K562 (cell line): ENCODE data around the gene ZNF646. TPM values are rescaled to one million over a fixed set of nuclear protein-coding genes. Genes with fewer than 3 reads are reported as not detected.

ENCODE experiments used
- ATAC-seq: fragments of 200-7000 bp; cut with Tn5 transposase; 3 replicates; pipeline ENCODE4 v1.9.1; 2020; ENCODE audit warnings: moderate library complexity
- BruUV-seq: library from RNA; stranded (reverse); fragments of 400-500 nt; replicated peaks from 2 replicates; lab custom pipeline; 2021; lab: Mats Ljungman, UMichigan
- CTCF ChIA-PET: fragments of 300-600 bp; formaldehyde crosslinking; extraction: SDS; loops from one replicate; lab custom pipeline; 2021; ENCODE audit warnings: low intra/inter-chr PET ratio; lab: Yijun Ruan, JAX
- POLR2A ChIA-PET: fragments of 300-600, 350-650 bp; sonication (Branson Sonifier 250); formaldehyde crosslinking; extraction: SDS; loops from one replicate; lab custom pipeline; 2021; ENCODE audit warnings: antibody characterized with exemption, inconsistent platforms; lab: Yijun Ruan, JAX
- DNase-seq, 4 experiments: peaks; one replicate each; pipeline versions ENCODE4 v3.0.0 to v3.0.0-alpha.2; 2011 to 2018; ENCODE audit warnings: low spot score in 3 of 4, mixed read lengths in 3 of 4; ENCODE audit errors: extremely low read depth in 1 of 4
- FAIRE-seq: peaks from 2 replicates; lab custom pipeline; 2011; peaks lifted over from hg19 to GRCh38; lab: Jason Lieb, UNC
- H2AFZ ChIP-seq: 2 replicates; pipeline ENCODE4 v1.6.0; 2011; ENCODE audit warnings: low read depth, low read length, control low read depth, inconsistent platforms
- H3K27ac ChIP-seq: fragments of 200-600 bp; 3 replicates; pipeline ENCODE4 v1.8.0; 2011; ENCODE audit warnings: low read depth, mild to moderate bottlenecking, control low read depth, inconsistent platforms, low read length, moderate library complexity, mixed read lengths; ENCODE audit errors: extremely low read depth
- H3K27me3 ChIP-seq, 2 experiments: fragments of 300-600 bp in 1 of 2; 2 replicates in 1 of 2; 3 replicates in 1 of 2; pipeline versions ENCODE4 v1.6.0 to v1.8.0; 2011; ENCODE audit warnings: inconsistent platforms in 2 of 2, low read length in 2 of 2, mild to moderate bottlenecking in 1 of 2, mixed read lengths in 1 of 2, moderate library complexity in 1 of 2; ENCODE audit not compliant: control insufficient read depth in 2 of 2, insufficient read depth in 2 of 2
- H3K36me3 ChIP-seq: fragments of 300-600 bp; 3 replicates; pipeline ENCODE4 v1.8.0; 2011; ENCODE audit warnings: mild to moderate bottlenecking, low read length, inconsistent platforms; ENCODE audit not compliant: control insufficient read depth, insufficient read depth
- H3K4me1 ChIP-seq, 2 experiments: fragments of 200-600 bp in 1 of 2; replicated peaks in 1 of 2; 2 replicates in 1 of 2; 3 replicates in 1 of 2; pipeline versions ENCODE4 v1.5.1 to v1.8.0; 2011; ENCODE audit warnings: inconsistent platforms in 2 of 2, low read length in 2 of 2, mild to moderate bottlenecking in 1 of 2, mixed read lengths in 1 of 2, moderate library complexity in 1 of 2; ENCODE audit not compliant: control insufficient read depth in 2 of 2, insufficient read depth in 2 of 2
- H3K4me2 ChIP-seq: 2 replicates; pipeline ENCODE4 v1.6.1; 2011; ENCODE audit warnings: low read length, control low read depth, inconsistent platforms, mixed read lengths; ENCODE audit not compliant: insufficient read depth
- H3K4me3 ChIP-seq: fragments of 200-600 bp; sonication (generic), shearing (Covaris generic); 2 replicates; pipeline ENCODE4 v1.5.1; 2016; ENCODE audit warnings: control low read depth, inconsistent platforms
- H3K79me2 ChIP-seq: fragments of 200-600 bp; 3 replicates; pipeline ENCODE4 v1.8.0; 2011; ENCODE audit warnings: low read length, inconsistent platforms; ENCODE audit not compliant: control insufficient read depth, insufficient read depth
- H3K9ac ChIP-seq, 2 experiments: 2 replicates each; pipeline versions ENCODE4 v1.6.0 to v1.6.1; 2011; ENCODE audit warnings: low read depth in 2 of 2, low read length in 2 of 2, control low read depth in 1 of 2, inconsistent platforms in 1 of 2, mild to moderate bottlenecking in 1 of 2, mixed read lengths in 1 of 2; ENCODE audit not compliant: insufficient read depth in 1 of 2
- H3K9me1 ChIP-seq: one replicate; pipeline ENCODE4 v1.6.0; 2011; ENCODE audit warnings: inconsistent platforms, mild to moderate bottlenecking, low read length, moderate library complexity; ENCODE audit not compliant: control insufficient read depth, insufficient read depth
- H3K9me3 ChIP-seq: replicated peaks from 2 replicates; pipeline ENCODE4 v1.5.1; 2011; ENCODE audit warnings: low read depth, low read length, inconsistent platforms; ENCODE audit not compliant: control insufficient read depth, insufficient read depth
- H4K20me1 ChIP-seq: replicated peaks from 2 replicates; pipeline ENCODE4 v1.6.1; 2011; ENCODE audit warnings: low read length, inconsistent platforms, mixed read lengths; ENCODE audit not compliant: control insufficient read depth, insufficient read depth
- GABPB2 ChIP-seq: fragments of 250-450 bp; sonication (Bioruptor Pico); conservative IDR thresholded peaks from 2 replicates; pipeline ENCODE4 v1.5.1; 2021; ENCODE audit warnings: mild to moderate bottlenecking
- HNRNPL ChIP-seq: fragments of 200-400 bp; formaldehyde crosslinking; IDR thresholded peaks from 2 replicates; pipeline ENCODE4 v1.6.1; 2017; ENCODE audit warnings: low read depth, mild to moderate bottlenecking, low read length
- JUN ChIP-seq, 2 experiments: sonication (generic) in 1 of 2; formaldehyde crosslinking in 1 of 2; IDR thresholded peaks; 2 replicates each; pipeline versions ENCODE4 v1.6.1 to v1.8.0; 2012 to 2022; ENCODE audit warnings: borderline replicate concordance in 2 of 2, mild to moderate bottlenecking in 2 of 2, improper control_type of control experiment in 1 of 2, low read depth in 1 of 2, low read length in 1 of 2, missing genetic modification reagents in 1 of 2
- KHSRP ChIP-seq: fragments of 450-650 bp; IDR thresholded peaks from 2 replicates; pipeline ENCODE4 v1.6.1; 2017
- KLF13 ChIP-seq: fragments of 450-650 bp; IDR thresholded peaks from 2 replicates; pipeline ENCODE4 v1.6.1; 2016; ENCODE audit warnings: missing genetic modification characterization, low read depth, mild to moderate bottlenecking, missing compliant biosample characterization, moderate library complexity, borderline replicate concordance
- MTA2 ChIP-seq: fragments of 450-650 bp; IDR thresholded peaks from 2 replicates; pipeline ENCODE4 v1.6.1; 2016; ENCODE audit warnings: low read depth
- RBM25 ChIP-seq: fragments of 200-400 bp; formaldehyde crosslinking; IDR thresholded peaks from 2 replicates; pipeline ENCODE4 v1.6.1; 2018; ENCODE audit warnings: low read length, low read depth, moderate library complexity; ENCODE audit not compliant: severe bottlenecking
- RBM39 ChIP-seq: fragments of 200-400 bp; formaldehyde crosslinking; optimal IDR thresholded peaks from 2 replicates; pipeline ENCODE3; 2018; ENCODE audit warnings: low read depth, low read length
- SP1 ChIP-seq: sonication (generic); formaldehyde crosslinking; IDR thresholded peaks from 2 replicates; pipeline ENCODE4 v1.8.1; 2022; ENCODE audit warnings: mild to moderate bottlenecking, missing genetic modification reagents
- SP2 ChIP-seq: IDR thresholded peaks from 2 replicates; pipeline ENCODE4 v1.6.1; 2011; ENCODE audit warnings: mild to moderate bottlenecking, low read depth, low read length, moderate library complexity; ENCODE audit not compliant: poor library complexity, severe bottlenecking; ENCODE audit errors: extremely low read depth
- STAT5B ChIP-seq: fragments of 250-450 bp; sonication (Bioruptor Pico); IDR thresholded peaks from 2 replicates; pipeline ENCODE4 v1.8.0; 2021; ENCODE audit warnings: mild to moderate bottlenecking, inconsistent platforms
- ZNF121 ChIP-seq: sonication (generic); formaldehyde crosslinking; conservative IDR thresholded peaks from 2 replicates; pipeline ENCODE4 v1.8.0; 2022; ENCODE audit warnings: missing genetic modification reagents
- ZNF395 ChIP-seq: fragments of 200-800 bp; sonication (Bioruptor generic); IDR thresholded peaks from 2 replicates; pipeline ENCODE4 v1.6.1; 2017; ENCODE audit warnings: missing genetic modification characterization, missing compliant biosample characterization
- WGBS: fragments of 100-300 bp; shearing (Covaris generic); methylation state at CpG from one replicate; pipeline ENCODE4 v1.1.6; 2016; ENCODE audit warnings: low coverage, mixed read lengths; ENCODE audit not compliant: insufficient coverage; ENCODE audit errors: missing lambda C conversion rate; 5-methylcytosine and 5-hydroxymethylcytosine counted together
- in situ Hi-C: fragments of 300-500 bp; cut with MboI; formaldehyde crosslinking; loops from 4 replicates; pipeline ENCODE4 v1.15.0; 2018; ENCODE audit warnings: inconsistent platforms, mixed read lengths
- intact Hi-C: fragments of 100-400 bp; cut with micrococcal nuclease; formaldehyde crosslinking; loops from 2 replicates; pipeline ENCODE4 v1.14.2; 2022
- polyA plus RNA-seq, 8 experiments: library from polyadenylated mRNA; depleted of rRNA in 4 of 8; stranded (reverse) in 5 of 8; unstranded in 3 of 8; fragments of >200 nt; fragmentation: Nextera tagmentation in 2 of 8; fragmentation: Illumina TruSeq in 1 of 8; extraction: Ambion mirVana in 2 of 8; extraction: Trizol in 1 of 8; gene quantifications; 2 replicates each; pipeline versions ENCODE4 v1.2.1 to v1.2.3, GENCODE V29; 2011 to 2014; ENCODE audit warnings: inconsistent platforms in 1 of 8, missing spikeins in 1 of 8
- total RNA-seq, 7 experiments: library from RNA; depleted of rRNA in 6 of 7; stranded (reverse); fragments of >200 nt in 6 of 7; fragmentation: Illumina TruSeq in 2 of 7; extraction: Trizol in 2 of 7; gene quantifications; 2 replicates each; pipeline versions ENCODE4 v1.2.1 to v1.2.3, GENCODE V29; 2011 to 2021; ENCODE audit warnings: low replicate concordance in 1 of 7
- TF ChIP-seq, protein P1 (sequence below): fragments of 250-450 bp; sonication (Bioruptor Pico); IDR thresholded peaks from 2 replicates; pipeline ENCODE4 v1.5.0; 2021; ENCODE audit warnings: mild to moderate bottlenecking, borderline replicate concordance

The ZNF646 gene
- total and polyA plus RNA-seq, 9 of the 15 experiments (the other 6 are each of a cell fraction or from before 2014, with no cell fraction given): 0.08 to 20.6 (median 8.0) TPM

GRCh38 chr16:31043352-31043751 lies 30.9 kb upstream of the ZNF646 start (continued):
- TF ChIP-seq ZNF395 (CRISPR knock-in tag) (no peak), JUN (IDR thresholded peaks at IDR 0.05; ENCODE audit: borderline replicate concordance, low read depth, low read length) (no peak), JUN (CRISPR knock-in tag; IDR thresholded peaks at IDR 0.05; ENCODE audit: borderline replicate concordance) (no peak), ZNF121 (no peak), SP1 (CRISPR knock-in tag) (no peak), STAT5B (CRISPR knock-in tag) (no peak), MTA2 (no peak)

GRCh38 chr16:31043898-31044481 lies 30.2 kb upstream of the ZNF646 start:
- Histone ChIP-seq H3K9ac (no peak overlapping the region), H2AFZ (no peak overlapping the region), H3K79me2 (no peaks in the 10 kb centered on the region), H3K4me2 (no peak overlapping the region), H3K27me3 (no peaks in the 10 kb centered on the region), H3K4me3 (no peak overlapping the region), H3K36me3 (peaks cover 16% of the 10 kb centered on the region; the same call in 2 of the 3 replicates), H3K4me1 (peaks cover 0 to 13% of the 10 kb centered on the region in 2 experiments; a peak in 2 of 5 replicates), H3K9me3 (no peaks in the 10 kb centered on the region), H3K27ac (no peak overlapping the region), H4K20me1 (no peaks in the 10 kb centered on the region), H3K9me1 (no peaks in the 10 kb centered on the region)
- in situ Hi-C loops (no loop called here), intact Hi-C loops (no loop called here)
- ChIA-PET POLR2A (interaction anchor here (1.0 to 1.1 kb wide), 2 partner anchors 13 to 15 kb away, joined by 3 to 4 read pairs; no protein-coding TSS in a partner anchor), CTCF (no interaction called here)
- ATAC-seq (no peak), DNase-seq (no peak), FAIRE-seq (no peak)
- BruUV-seq: no TSS peak
- WGBS: 64% methylated on average over 2 of the region's 4 CpGs
- TF ChIP-seq RBM39 (no peak), SP2 (no peak), GABPB2 (no peak), KLF13 (tag) (no peak), RBM25 (no peak), HNRNPL (no peak), KHSRP (no peak)
- TF ChIP-seq, protein P1, sequence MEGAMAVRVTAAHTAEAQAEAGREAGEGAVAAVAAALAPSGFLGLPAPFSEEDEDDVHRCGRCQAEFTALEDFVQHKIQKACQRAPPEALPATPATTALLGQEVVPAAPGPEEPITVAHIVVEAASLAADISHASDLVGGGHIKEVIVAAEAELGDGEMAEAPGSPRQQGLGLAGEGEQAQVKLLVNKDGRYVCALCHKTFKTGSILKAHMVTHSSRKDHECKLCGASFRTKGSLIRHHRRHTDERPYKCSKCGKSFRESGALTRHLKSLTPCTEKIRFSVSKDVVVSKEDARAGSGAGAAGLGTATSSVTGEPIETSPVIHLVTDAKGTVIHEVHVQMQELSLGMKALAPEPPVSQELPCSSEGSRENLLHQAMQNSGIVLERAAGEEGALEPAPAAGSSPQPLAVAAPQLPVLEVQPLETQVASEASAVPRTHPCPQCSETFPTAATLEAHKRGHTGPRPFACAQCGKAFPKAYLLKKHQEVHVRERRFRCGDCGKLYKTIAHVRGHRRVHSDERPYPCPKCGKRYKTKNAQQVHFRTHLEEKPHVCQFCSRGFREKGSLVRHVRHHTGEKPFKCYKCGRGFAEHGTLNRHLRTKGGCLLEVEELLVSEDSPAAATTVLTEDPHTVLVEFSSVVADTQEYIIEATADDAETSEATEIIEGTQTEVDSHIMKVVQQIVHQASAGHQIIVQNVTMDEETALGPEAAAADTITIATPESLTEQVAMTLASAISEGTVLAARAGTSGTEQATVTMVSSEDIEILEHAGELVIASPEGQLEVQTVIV (CRISPR knock-in tag): no peak
